Glomerular endothelial cell (primary cell): ENCODE data around the gene TRRAP. TPM values are rescaled to one million over a fixed set of nuclear protein-coding genes. Genes with fewer than 3 reads are reported as not detected.
"Not testable (repeated sequence)": the region's sequence is repeated elsewhere in the genome, so short reads cannot be mapped to it uniquely, and the experiment has no call there.

Experiments
- DNase-seq: peaks from one replicate; pipeline ENCODE4 v3.0.0-alpha.2; 2011; ENCODE audit warnings: low read depth, low spot score; ENCODE audit errors: extremely low read depth
- total RNA-seq: library from RNA; depleted of rRNA; stranded (reverse); fragments of >200 nt; gene quantifications from 2 replicates; pipeline ENCODE4 v1.2.3, GENCODE V29; 2015

The TRRAP gene
- total RNA-seq, 1 donor from 2014 or later: 43.4 TPM

GRCh38 chr7:98864731-98865453 lies 13.4 kb upstream of the TRRAP start:
- no peak for DNase-seq

GRCh38 chr7:98866351-98866750 lies 12.0 kb upstream of the TRRAP start:
- no peak for DNase-seq

- DNase-seq: no peak
These were observed 11.6 kb upstream of the TRRAP start for GRCh38 chr7:98866765-98867164.

GRCh38 chr7:98868450-98868849 lies 9.9 kb upstream of the TRRAP start:
- DNase-seq: no peak

GRCh38 chr7:98869027-98869596 lies 9.2 kb upstream of the TRRAP start:
- DNase-seq: no peak

- no peak for DNase-seq
These were observed 8.7 kb upstream of the TRRAP start, which contains the start of gene TMEM130 for GRCh38 chr7:98869597-98870120. TSS of gene TMEM130 (minus strand) at chr7:98870014. CDS start at chr7:98869861, 153 bp downstream.

GRCh38 chr7:98870121-98870651 lies 8.1 kb upstream of the TRRAP start:
- DNase-seq: no peak

GRCh38 chr7:98870807-98871491 lies 7.4 kb upstream of the TRRAP start:
- DNase-seq: no peak

- DNase-seq: no peak
These were observed 5.9 kb upstream of the TRRAP start for GRCh38 chr7:98872328-98872924.

GRCh38 chr7:98873610-98874009 lies 4.7 kb upstream of the TRRAP start:
- not testable (repeated sequence) for DNase-seq

- DNase-seq: no peak
These were observed 3.4 kb upstream of the TRRAP start for GRCh38 chr7:98874942-98875341.

DNA sequence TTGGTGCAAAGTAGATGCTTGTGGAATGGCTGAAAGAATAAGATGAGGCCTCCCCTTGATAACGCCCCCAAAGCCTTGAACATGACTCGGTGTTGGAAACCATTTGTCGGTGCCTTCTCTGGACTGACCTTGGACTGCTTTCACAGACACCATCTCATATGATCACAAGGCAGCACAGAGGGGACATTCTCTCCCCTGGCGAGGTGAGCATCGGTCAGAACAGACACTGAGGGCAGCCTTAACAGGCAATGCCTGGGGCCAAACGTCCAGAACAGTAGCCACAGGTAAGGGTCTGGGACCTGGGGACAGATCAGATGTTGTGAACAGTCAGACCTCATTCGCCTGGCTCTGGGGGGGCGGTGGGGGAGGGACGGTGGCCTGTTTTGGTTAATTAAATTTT lies 2.8 kb upstream of the TRRAP start:
- DNase-seq: no peak

DNA sequence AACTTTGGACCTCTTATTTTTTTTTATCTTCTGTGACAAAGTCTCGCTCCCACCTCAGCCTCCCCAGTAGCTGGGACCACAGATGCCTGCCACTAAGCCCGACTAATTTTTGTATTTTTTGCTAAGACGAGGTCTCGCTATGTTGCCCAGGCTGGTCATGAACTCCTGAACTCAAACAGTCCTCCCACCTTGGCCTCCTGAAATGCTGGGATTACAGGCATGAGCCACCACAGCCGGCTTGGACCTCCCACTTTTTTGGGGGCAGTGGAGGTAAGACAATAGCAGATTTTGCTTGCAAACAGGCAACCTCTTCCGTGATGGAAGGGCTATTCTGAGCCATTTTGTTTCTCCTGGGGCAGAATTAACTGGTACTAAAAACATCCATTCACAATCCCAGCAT lies 1.2 kb upstream of the TRRAP start:
- no peak for DNase-seq

DNA sequence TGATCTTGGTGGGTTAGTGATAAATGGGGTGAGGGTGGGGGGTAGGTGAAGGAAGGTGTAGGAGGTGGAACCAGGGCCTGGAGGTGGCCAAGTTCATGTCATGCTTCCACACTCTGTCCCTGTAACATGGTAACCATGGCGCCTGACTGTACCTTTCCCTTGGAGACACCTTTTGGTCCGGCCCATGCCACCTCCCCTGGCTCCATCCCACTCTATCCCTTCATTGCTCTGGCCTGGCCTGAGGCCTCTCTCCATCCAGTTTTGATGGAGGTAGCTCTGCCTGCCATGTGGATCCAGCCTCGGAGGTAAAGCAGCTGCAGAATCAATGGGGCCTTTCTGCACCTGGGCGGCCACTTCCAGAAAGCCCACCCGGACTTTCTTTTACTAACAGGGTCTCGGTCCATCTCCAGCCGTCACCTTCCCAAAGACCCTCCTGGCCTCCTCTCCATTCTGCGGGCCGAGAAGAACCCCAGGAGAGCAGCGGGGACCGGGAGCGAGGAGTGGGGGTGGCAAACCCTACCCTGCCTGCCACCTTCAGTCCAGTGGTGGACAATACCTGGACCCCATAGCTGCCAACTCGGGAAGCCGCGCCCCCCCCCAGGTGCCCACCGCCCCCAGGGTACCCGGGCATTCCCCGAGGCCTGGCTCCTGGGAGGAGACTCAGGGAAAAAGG lies 504 bp upstream of the TRRAP start:
- no peak for DNase-seq

- no peak for DNase-seq
These were observed 1.1 kb downstream of the TRRAP start for GRCh38 chr7:98879198-98879978.

- DNase-seq: no peak
These were observed 1.6 kb downstream of the TRRAP start for GRCh38 chr7:98879979-98880315.

- DNase-seq: no peak
These were observed 2.2 kb downstream of the TRRAP start for GRCh38 chr7:98880485-98880884.

- no peak for DNase-seq
These were observed 3.4 kb downstream of the TRRAP start for GRCh38 chr7:98881561-98882315.

DNA sequence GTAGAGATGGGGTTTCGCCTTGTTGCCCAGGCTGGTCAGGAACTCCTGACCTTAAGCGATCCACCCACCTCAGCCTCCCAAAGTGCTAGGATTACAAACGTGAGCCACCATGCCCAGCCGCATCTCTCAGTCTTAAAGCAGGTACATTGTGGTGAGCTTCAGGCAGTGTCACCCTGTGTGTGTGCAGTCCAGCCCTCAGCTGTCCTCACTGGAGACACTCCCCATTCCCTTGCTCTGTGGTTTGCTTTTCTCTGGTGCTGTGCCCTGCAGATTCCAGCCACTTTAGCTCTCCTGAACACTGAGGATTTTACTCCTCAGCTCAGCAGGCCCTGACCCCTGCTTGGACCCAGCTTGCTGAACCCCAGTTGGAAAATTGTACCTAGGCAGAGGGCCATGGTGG lies 6.1 kb downstream of the TRRAP start:
- no peak for DNase-seq
